RCC 7860 (cell line): ENCODE results near the gene COPB2.
"Not testable (repeated sequence)": the region's sequence is repeated elsewhere in the genome, so short reads cannot be mapped to it uniquely, and the experiment has no call there.

Experiments
- DNase-seq: peaks from one replicate; pipeline ENCODE4 v3.0.0-alpha.2; 2015; ENCODE audit warnings: low spot score
- FAIRE-seq: peaks from 2 replicates; lab custom pipeline; 2012; peaks lifted over from hg19 to GRCh38; lab: Jason Lieb, UNC

COPB2 gene

GRCh38 chr3:139380575-139380974, 8.9 kb downstream of the COPB2 start:
- FAIRE-seq (no peak), DNase-seq (no peak)

- DNase-seq, result no peak
- FAIRE-seq, result no peak
Observed at GRCh38 chr3:139378587-139379241, 10.7 kb downstream of the COPB2 start.

- FAIRE-seq (no peak), DNase-seq (no peak)
Observed at GRCh38 chr3:139377378-139377777, 12.1 kb downstream of the COPB2 start.

GRCh38 chr3:139374099-139374498, 15.3 kb downstream of the COPB2 start:
- DNase-seq, result no peak
- no peak for FAIRE-seq

- FAIRE-seq, result no peak
- no peak for DNase-seq
Observed at GRCh38 chr3:139364549-139364948, 24.9 kb downstream of the COPB2 start.

- no peak for FAIRE-seq
Observed at GRCh38 chr3:139361276-139361675, 28.2 kb downstream of the COPB2 start.

GRCh38 chr3:139358841-139359562, 30.4 kb downstream of the COPB2 start:
- DNase-seq (no peak), FAIRE-seq (no peak)

More at GRCh38 chr3:139361276-139361675, 28.2 kb downstream of the COPB2 start:
- no peak for DNase-seq

GRCh38 chr3:139357899-139358298, 31.5 kb downstream of the COPB2 start:
- FAIRE-seq (no peak), DNase-seq (no peak)

- FAIRE-seq (no peak), DNase-seq (no peak)
Observed at GRCh38 chr3:139355891-139356290, 33.6 kb downstream of the COPB2 start.

- no peak for FAIRE-seq
- no peak for DNase-seq
Observed at GRCh38 chr3:139355476-139355875, 34.0 kb downstream of the COPB2 start.

- FAIRE-seq (no peak), DNase-seq (no peak)
Observed at GRCh38 chr3:139354661-139355060, 34.8 kb downstream of the COPB2 start.

GRCh38 chr3:139353920-139354556, 35.4 kb downstream of the COPB2 start:
- peak; percentile 66 for DNase-seq
- FAIRE-seq, result peak; percentile 89

- FAIRE-seq (no peak), DNase-seq (no peak)
Observed at GRCh38 chr3:139346771-139347170, 42.7 kb downstream of the COPB2 start.

- DNase-seq, result peak; percentile 76
- FAIRE-seq, result peak; percentile 73
Observed at GRCh38 chr3:139343895-139344856, 45.3 kb downstream of the COPB2 start, which contains the start of gene MRPS22. Gene MRPS22, plus strand, starts transcription at chr3:139344020. Its CDS starts 7 bp downstream, at chr3:139344027.

- DNase-seq, result no peak
- no peak for FAIRE-seq
Observed at GRCh38 chr3:139342054-139342453, 47.4 kb downstream of the COPB2 start.

- no peak for DNase-seq
- FAIRE-seq, result no peak
Observed at GRCh38 chr3:139340784-139341183, 48.7 kb downstream of the COPB2 start.

GRCh38 chr3:139339219-139339906, 50.1 kb downstream of the COPB2 start:
- DNase-seq (no peak), FAIRE-seq (no peak)

GRCh38 chr3:139338405-139338804, 51.0 kb downstream of the COPB2 start:
- FAIRE-seq, result no peak
- no peak for DNase-seq

GRCh38 chr3:139334675-139335074, 54.8 kb downstream of the COPB2 start:
- not testable (repeated sequence) for FAIRE-seq, DNase-seq

GRCh38 chr3:139332092-139332491, 57.4 kb downstream of the COPB2 start:
- FAIRE-seq (no peak), DNase-seq (no peak)
